Smooth muscle cell (in vitro differentiated cells): ENCODE measurements around the gene PUDP. TPM values are rescaled to one million over a fixed set of nuclear protein-coding genes. Genes with fewer than 3 reads are reported as not detected.

Source experiments
- DNase-seq: peaks from one replicate; lab custom pipeline; 2025; ENCODE audit not compliant: unreplicated experiment; lab: John Stamatoyannopoulos, UW
- H2AFZ ChIP-seq: fragments of 200-600 bp; sonication (generic); 2 replicates; pipeline ENCODE4 v1.6.0; 2016; ENCODE audit warnings: antibody characterized with exemption, low read depth, mild to moderate bottlenecking
- H3F3A ChIP-seq: fragments of 200-600 bp; sonication (generic); 2 replicates; pipeline ENCODE4 v1.6.0; 2017; ENCODE audit warnings: antibody characterized with exemption, low read depth
- H3K27ac ChIP-seq: fragments of 200-600 bp; sonication (generic); 2 replicates; pipeline ENCODE4 v1.5.1; 2016; ENCODE audit warnings: low read depth, mild to moderate bottlenecking
- H3K27me3 ChIP-seq: fragments of 200-600 bp; sonication (generic); 2 replicates; pipeline ENCODE4 v1.6.1; 2016; ENCODE audit warnings: low read depth, mild to moderate bottlenecking
- H3K36me3 ChIP-seq: fragments of 200-600 bp; sonication (generic); 2 replicates; pipeline ENCODE4 v1.5.1; 2016; ENCODE audit warnings: low read depth
- H3K4me1 ChIP-seq: fragments of 200-600 bp; sonication (generic); 2 replicates; pipeline ENCODE4 v1.5.1; 2016; ENCODE audit warnings: low read depth
- H3K4me2 ChIP-seq: fragments of 200-600 bp; sonication (generic); 2 replicates; pipeline ENCODE4 v1.6.0; 2016; ENCODE audit warnings: mild to moderate bottlenecking
- H3K4me3 ChIP-seq: fragments of 200-600 bp; sonication (generic); 2 replicates; pipeline ENCODE4 v1.5.1; 2016; ENCODE audit warnings: mild to moderate bottlenecking
- H3K79me2 ChIP-seq: fragments of 200-600 bp; sonication (generic); 2 replicates; pipeline ENCODE4 v1.6.0; 2016; ENCODE audit warnings: low read depth, mild to moderate bottlenecking
- H3K9ac ChIP-seq: fragments of 200-600 bp; sonication (generic); 2 replicates; pipeline ENCODE4 v1.6.0; 2016; ENCODE audit warnings: low read depth
- H3K9me3 ChIP-seq: fragments of 200-600 bp; sonication (generic); replicated peaks from 2 replicates; pipeline ENCODE4 v1.5.1; 2016; ENCODE audit warnings: low read depth
- H4K20me1 ChIP-seq: fragments of 200-600 bp; sonication (generic); 2 replicates; pipeline ENCODE4 v1.6.0; 2016; ENCODE audit warnings: low read depth
- WGBS: methylation state at CpG from one replicate; pipeline ENCODE4 v1.1.7; 2016; ENCODE audit warnings: low lambda C conversion rate; 5-methylcytosine and 5-hydroxymethylcytosine counted together
- polyA plus RNA-seq: library from polyadenylated mRNA; unstranded; fragments of >200 nt; fragmentation: Nextera tagmentation; extraction: Ambion mirVana; gene quantifications from 2 replicates; pipeline ENCODE4 v1.2.1, GENCODE V29; 2016
- total RNA-seq: library from RNA; depleted of rRNA; stranded (reverse); fragments of >200 nt; gene quantifications from 2 replicates; pipeline ENCODE4 v1.2.3, GENCODE V29; 2014
- TF ChIP-seq, protein P1 (sequence below): fragments of 200-600 bp; sonication (generic); IDR thresholded peaks from 2 replicates; pipeline ENCODE4 v1.5.1; 2017; ENCODE audit warnings: borderline replicate concordance, mild to moderate bottlenecking, antibody characterized with exemption; ENCODE audit not compliant: insufficient read depth, poor library complexity, severe bottlenecking

PUDP gene
- total and polyA plus RNA-seq, 2 experiments from 2014 or later = 13.2 to 19.5 TPM

DNA sequence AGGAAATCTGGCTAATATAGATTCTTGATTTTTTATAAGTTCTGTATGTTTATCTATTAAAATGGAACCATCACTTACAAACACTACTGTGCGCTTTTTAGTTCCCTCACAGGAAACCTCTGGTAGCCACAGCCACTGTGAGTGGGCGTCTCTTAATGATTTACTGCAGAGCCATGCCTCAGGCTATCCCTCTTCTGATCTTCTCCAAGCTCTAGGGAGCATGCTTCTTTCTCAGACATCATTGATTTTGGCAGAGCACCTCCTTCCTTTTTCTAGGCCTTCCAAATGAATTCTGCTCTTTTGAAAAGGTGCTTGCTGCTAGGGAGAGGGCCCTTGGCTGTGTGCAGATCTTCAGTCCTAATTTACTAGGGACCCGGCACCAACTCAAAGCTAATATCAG lies 61.6 kb downstream of the PUDP start:
- Histone ChIP-seq H3K4me1 (no peaks in the 10 kb centered on the region), H4K20me1 (peaks cover 68% of the 10 kb centered on the region), H3K79me2 (no peaks in the 10 kb centered on the region), H3K4me2 (no peak overlapping the region), H3K9me3 (no peaks in the 10 kb centered on the region), H3K27me3 (no peaks in the 10 kb centered on the region), H3K27ac (no peak overlapping the region), H3F3A (no peaks in the 10 kb centered on the region), H2AFZ (no peak overlapping the region), H3K9ac (no peak overlapping the region), H3K4me3 (no peak overlapping the region), H3K36me3 (no peaks in the 10 kb centered on the region)
- 43% methylated on average over 3 of the region's 3 CpGs for WGBS
- TF ChIP-seq, protein P1, sequence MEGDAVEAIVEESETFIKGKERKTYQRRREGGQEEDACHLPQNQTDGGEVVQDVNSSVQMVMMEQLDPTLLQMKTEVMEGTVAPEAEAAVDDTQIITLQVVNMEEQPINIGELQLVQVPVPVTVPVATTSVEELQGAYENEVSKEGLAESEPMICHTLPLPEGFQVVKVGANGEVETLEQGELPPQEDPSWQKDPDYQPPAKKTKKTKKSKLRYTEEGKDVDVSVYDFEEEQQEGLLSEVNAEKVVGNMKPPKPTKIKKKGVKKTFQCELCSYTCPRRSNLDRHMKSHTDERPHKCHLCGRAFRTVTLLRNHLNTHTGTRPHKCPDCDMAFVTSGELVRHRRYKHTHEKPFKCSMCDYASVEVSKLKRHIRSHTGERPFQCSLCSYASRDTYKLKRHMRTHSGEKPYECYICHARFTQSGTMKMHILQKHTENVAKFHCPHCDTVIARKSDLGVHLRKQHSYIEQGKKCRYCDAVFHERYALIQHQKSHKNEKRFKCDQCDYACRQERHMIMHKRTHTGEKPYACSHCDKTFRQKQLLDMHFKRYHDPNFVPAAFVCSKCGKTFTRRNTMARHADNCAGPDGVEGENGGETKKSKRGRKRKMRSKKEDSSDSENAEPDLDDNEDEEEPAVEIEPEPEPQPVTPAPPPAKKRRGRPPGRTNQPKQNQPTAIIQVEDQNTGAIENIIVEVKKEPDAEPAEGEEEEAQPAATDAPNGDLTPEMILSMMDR = no peak
- no peak for DNase-seq

DNA sequence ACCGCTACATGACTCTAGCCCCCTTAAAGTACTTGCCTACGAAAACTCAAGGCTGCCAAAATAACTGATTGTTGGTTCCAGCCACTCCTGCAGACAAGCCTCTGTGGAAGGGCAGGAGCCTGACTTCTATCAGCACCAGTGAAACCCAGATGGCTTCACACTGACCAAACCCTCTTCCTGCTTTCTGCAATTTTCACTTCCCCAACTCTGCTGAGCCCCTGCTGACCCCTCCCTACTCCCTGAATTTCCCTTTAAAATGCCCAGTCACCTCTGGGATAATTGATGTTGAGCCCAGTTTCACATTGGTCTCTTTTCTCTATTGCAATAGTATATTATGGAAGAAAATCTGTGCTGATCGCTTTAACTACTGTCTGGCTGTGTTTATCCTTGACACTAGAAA lies 62.1 kb downstream of the PUDP start:
- Histone ChIP-seq H3K36me3 (no peaks in the 10 kb centered on the region), H3K4me3 (no peak overlapping the region), H3K9me3 (no peaks in the 10 kb centered on the region), H3K4me2 (no peak overlapping the region), H3K9ac (no peak overlapping the region), H3K4me1 (no peaks in the 10 kb centered on the region), H3K27ac (no peak overlapping the region), H2AFZ (no peak overlapping the region), H4K20me1 (peaks cover 73% of the 10 kb centered on the region), H3K27me3 (no peaks in the 10 kb centered on the region), H3K79me2 (no peaks in the 10 kb centered on the region), H3F3A (no peaks in the 10 kb centered on the region)
- 73% methylated on average over 3 of the region's 3 CpGs for WGBS
- no peak for DNase-seq
- TF ChIP-seq, protein P1 = no peak

DNA sequence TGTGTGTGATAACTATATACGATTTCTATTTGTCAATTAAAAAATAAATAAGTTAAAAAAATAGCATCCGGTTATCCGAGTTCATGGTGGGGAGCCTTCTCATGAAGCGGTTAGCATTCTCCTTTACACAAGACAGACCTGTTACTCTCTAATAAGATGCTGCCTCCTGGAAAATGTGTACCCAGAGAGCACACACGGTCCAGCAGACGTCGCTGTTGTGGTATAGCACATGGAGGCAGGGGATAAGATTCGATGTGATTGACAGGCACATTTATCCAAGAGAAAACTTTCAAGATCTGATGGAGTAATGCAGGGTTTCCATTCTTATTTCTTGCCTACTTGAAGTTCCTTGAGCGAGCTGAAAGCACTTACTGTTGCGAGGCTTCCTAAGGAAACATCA lies 63.1 kb downstream of the PUDP start:
- no peaks in the 10 kb centered on the region for H3K36me3 ChIP-seq
- no peak overlapping the region for H3K9ac ChIP-seq
- TF ChIP-seq, protein P1 = no peak
- H3K4me1 ChIP-seq = no peaks in the 10 kb centered on the region
- peaks cover 80% of the 10 kb centered on the region for H4K20me1 ChIP-seq
- 92% methylated on average over 10 of the region's 10 CpGs for WGBS
- no peak overlapping the region for H3K27ac ChIP-seq
- no peak overlapping the region for H2AFZ ChIP-seq
- no peaks in the 10 kb centered on the region for H3F3A ChIP-seq
- H3K4me3 ChIP-seq = no peak overlapping the region
- H3K4me2 ChIP-seq = no peak overlapping the region
- no peaks in the 10 kb centered on the region for H3K79me2 ChIP-seq
- no peak for DNase-seq
- H3K27me3 ChIP-seq = no peaks in the 10 kb centered on the region
- no peaks in the 10 kb centered on the region for H3K9me3 ChIP-seq
